T-helper 2 cell treated with Interferon-gamma antibody and Interleukin-4, amounts not matched to agents 5 μg/mL and 100 μg/mL, for 36 hours (primary cell): ENCODE measurements around the gene CDKL2.

Experiments
- DNase-seq: peaks from one replicate; pipeline ENCODE4 v3.0.0; 2021; ENCODE audit warnings: low spot score
- H3K27ac Mint-ChIP-seq: one replicate; pipeline ENCODE4 v1.8.0; 2021; ENCODE audit warnings: mild to moderate bottlenecking, mixed read lengths
- H3K27me3 Mint-ChIP-seq: one replicate; pipeline ENCODE4 v1.8.0; 2021; ENCODE audit warnings: low read depth, mixed read lengths
- H3K36me3 Mint-ChIP-seq: one replicate; pipeline ENCODE4 v1.8.0; 2021; ENCODE audit warnings: low read depth, mixed read lengths
- H3K4me1 Mint-ChIP-seq: one replicate; pipeline ENCODE4 v1.8.0; 2021; ENCODE audit warnings: low read depth, mixed read lengths
- H3K4me3 Mint-ChIP-seq: one replicate; pipeline ENCODE4 v1.8.0; 2022; ENCODE audit warnings: mild to moderate bottlenecking, moderate library complexity, mixed read lengths
- H3K9me3 Mint-ChIP-seq: one replicate; pipeline ENCODE4 v1.8.0; 2021; ENCODE audit warnings: mixed read lengths

The CDKL2 gene

DNA sequence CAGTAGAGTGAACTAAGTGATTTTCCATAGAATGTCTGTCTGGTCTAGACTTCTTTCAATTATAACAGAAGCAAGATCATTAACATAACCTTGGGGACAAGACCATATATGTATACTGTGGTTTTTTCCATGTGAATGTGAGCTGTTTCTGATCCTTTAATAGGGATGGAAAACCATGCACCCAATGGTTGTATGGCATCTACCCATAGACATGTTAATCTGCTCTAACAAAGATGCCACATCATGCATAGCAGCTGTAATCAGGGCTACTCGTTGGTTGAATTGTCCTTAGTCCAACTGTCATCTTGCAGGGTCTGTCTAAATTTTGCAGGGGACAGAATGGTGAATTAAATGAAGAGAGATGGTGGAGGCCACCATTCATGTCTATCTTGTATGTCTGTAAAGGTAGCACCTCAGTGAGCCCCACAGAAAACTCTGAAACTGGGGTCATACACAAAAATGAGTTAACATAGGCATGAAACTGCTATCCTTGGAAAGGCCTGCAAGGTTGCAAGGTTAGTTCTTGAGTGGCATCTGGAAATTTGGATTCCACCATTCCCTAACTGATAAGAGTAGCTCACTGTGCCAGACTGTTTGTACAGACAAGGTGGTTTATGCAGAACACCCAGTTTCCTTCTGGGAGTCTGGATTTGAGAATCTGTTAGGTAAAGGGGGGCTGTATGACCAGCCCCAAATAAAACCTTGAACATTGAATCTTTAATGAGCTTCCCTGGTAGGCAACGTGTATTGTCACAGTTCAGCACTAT, 99.6 kb downstream of the CDKL2 start:
- H3K27me3 Mint-ChIP-seq, result no peaks in the 10 kb centered on the region
- DNase-seq, result no peak
- H3K9me3 Mint-ChIP-seq, result peaks cover 8% of the 10 kb centered on the region
- H3K36me3 Mint-ChIP-seq, result peaks cover 46% of the 10 kb centered on the region
- H3K27ac Mint-ChIP-seq, result no peak overlapping the region
- H3K4me3 Mint-ChIP-seq, result no peak overlapping the region
- H3K4me1 Mint-ChIP-seq, result no peaks in the 10 kb centered on the region
